IMR-90 (cell line): ENCODE measurements around the gene KRI1.

ENCODE experiments used
- CEBPB ChIP-seq: IDR thresholded peaks from 2 replicates; pipeline ENCODE4 v1.6.1; 2012; ENCODE audit warnings: low read depth, low read length, improper control_type of control experiment
- CTCF ChIP-seq: conservative IDR thresholded peaks from 2 replicates; pipeline ENCODE4 v1.5.1; 2012; ENCODE audit warnings: mild to moderate bottlenecking, low read depth, low read length, improper control_type of control experiment
- ELK1 ChIP-seq: fragments of 150-350 bp; IDR thresholded peaks from 2 replicates; pipeline ENCODE4 v1.6.1; 2016; ENCODE audit warnings: low read depth, mild to moderate bottlenecking, low read length, moderate library complexity, borderline replicate concordance
- POLR2A ChIP-seq: IDR thresholded peaks from 2 replicates; pipeline ENCODE4 v1.6.1; 2012; ENCODE audit warnings: mild to moderate bottlenecking, low read depth, low read length

- TF ChIP-seq CEBPB (no peak), CTCF (no peak), ELK1 (no peak), POLR2A (no peak)
Observed at GRCh38 chr19:10555610-10555973, 10.2 kb downstream of the KRI1 start.
